Suprapubic skin (tissue), 4 donors: ENCODE measurements around the gene EME2. TPM values are rescaled to one million over a fixed set of nuclear protein-coding genes. Genes with fewer than 3 reads are reported as not detected.
A peak's percentile ranks its signal among the peaks of the same experiment; 100 is the strongest.

Experiments
- DNase-seq, 2 donors: peaks; one replicate each; pipeline ENCODE4 v3.0.0-alpha.2; 2019; ENCODE audit warnings: low spot score in 2 of 2
- H3K27ac ChIP-seq: fragments of 200-600 bp; sonication (generic); one replicate; pipeline ENCODE4 v1.5.1; 2019
- H3K27me3 ChIP-seq: fragments of 200-600 bp; sonication (generic); one replicate; pipeline ENCODE4 v1.5.1; 2019
- H3K36me3 ChIP-seq: fragments of 200-600 bp; sonication (generic); one replicate; pipeline ENCODE4 v1.5.1; 2019
- H3K4me1 ChIP-seq: fragments of 200-600 bp; sonication (generic); one replicate; pipeline ENCODE4 v1.5.1; 2019
- H3K4me3 ChIP-seq: fragments of 200-600 bp; sonication (generic); one replicate; pipeline ENCODE4 v1.5.1; 2019; ENCODE audit warnings: mild to moderate bottlenecking
- H3K9me3 ChIP-seq: fragments of 200-600 bp; sonication (generic); one replicate; pipeline ENCODE4 v1.5.1; 2019
- EP300 ChIP-seq: sonication (generic); formaldehyde crosslinking; IDR thresholded peaks from one replicate; pipeline ENCODE4 v1.6.1; 2017; ENCODE audit warnings: antibody characterized with exemption
- POLR2A ChIP-seq, 2 donors: fragments of 450-650 bp; IDR thresholded peaks; one replicate each; pipeline ENCODE4 v1.6.1; 2017; ENCODE audit warnings: antibody characterized with exemption in 2 of 2, mild to moderate bottlenecking in 2 of 2, moderate library complexity in 2 of 2
- POLR2AphosphoS5 ChIP-seq, 3 donors: sonication (generic); formaldehyde crosslinking; IDR thresholded peaks; one replicate each; pipeline ENCODE4 v1.6.1; 2017; ENCODE audit warnings: antibody characterized with exemption in 3 of 3
- WGBS: methylation state at CpG from one replicate; pipeline ENCODE4 v1.1.5; 2018; 5-methylcytosine and 5-hydroxymethylcytosine counted together
- total RNA-seq, 4 donors: library from RNA; depleted of rRNA; stranded (reverse); fragments of >200 nt; gene quantifications; one replicate each; pipeline ENCODE4 v1.1.0, GENCODE V29; 2016
- TF ChIP-seq, protein P1 (sequence below), 2 donors: fragments of 200-600 bp in 1 of 2; fragments of 450-650 bp in 1 of 2; sonication (generic) in 1 of 2; IDR thresholded peaks; one replicate each; pipeline ENCODE4 v1.5.1; 2016 to 2019; ENCODE audit warnings: antibody characterized with exemption in 2 of 2, mild to moderate bottlenecking in 1 of 2, moderate library complexity in 1 of 2

Gene EME2, protein sequence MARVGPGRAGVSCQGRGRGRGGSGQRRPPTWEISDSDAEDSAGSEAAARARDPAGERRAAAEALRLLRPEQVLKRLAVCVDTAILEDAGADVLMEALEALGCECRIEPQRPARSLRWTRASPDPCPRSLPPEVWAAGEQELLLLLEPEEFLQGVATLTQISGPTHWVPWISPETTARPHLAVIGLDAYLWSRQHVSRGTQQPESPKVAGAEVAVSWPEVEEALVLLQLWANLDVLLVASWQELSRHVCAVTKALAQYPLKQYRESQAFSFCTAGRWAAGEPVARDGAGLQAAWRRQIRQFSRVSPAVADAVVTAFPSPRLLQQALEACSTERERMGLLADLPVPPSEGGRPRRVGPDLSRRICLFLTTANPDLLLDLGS
- total RNA-seq, result 10 to 100 TPM in 2 of 4 donors, 1 to 10 TPM in 2; 9.8 to 26.3 (median 15.1) TPM

DNA sequence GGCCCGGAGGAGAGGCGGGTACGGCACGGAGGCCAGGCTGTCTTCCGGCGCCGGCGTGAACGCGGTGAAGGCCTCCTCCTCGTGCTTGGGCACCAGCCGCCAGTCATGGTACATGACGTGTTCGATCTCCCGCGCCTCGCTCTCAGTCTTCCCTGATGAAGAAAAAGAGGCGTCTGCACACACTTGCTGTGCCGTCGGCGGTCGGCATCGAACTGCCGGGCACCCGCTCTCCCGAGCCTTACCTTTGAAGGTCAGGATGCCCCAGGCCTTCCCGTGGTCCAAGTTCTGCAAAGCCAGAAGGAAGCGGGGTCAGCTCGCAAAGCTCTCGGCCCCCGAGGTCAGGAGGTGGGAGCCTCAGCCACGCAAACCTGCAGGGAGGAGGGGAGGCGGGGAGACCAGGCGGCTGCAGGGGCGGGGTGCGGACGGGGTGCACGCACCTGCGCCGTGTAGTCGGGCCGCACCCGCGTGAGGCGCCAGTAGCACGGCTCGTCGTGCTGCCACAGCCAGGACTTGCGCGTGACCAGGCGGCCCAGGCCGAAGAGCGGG, at the start of gene EME2:
EME2 (plus strand) TSS at position 449 of the 546 bp plus-strand sequence. CDS start 418 bp downstream, outside the sequence.
- H3K4me3 ChIP-seq, result peak within 1 kb of the TSS; percentile 92
- whole genome bisulfite sequencing, result no CpG with 5 or more reads among the region's 53 CpGs
- peaks cover 37% of the 10 kb centered on the region for H3K36me3 ChIP-seq
- H3K27ac ChIP-seq, result peak within 1 kb of the TSS; percentile 94
- H3K9me3 ChIP-seq, result no peaks in the 10 kb centered on the region
- no peaks in the 10 kb centered on the region for H3K27me3 ChIP-seq
- no peak for DNase-seq
- H3K4me1 ChIP-seq, result peaks cover 47% of the 10 kb centered on the region
- TF ChIP-seq POLR2AphosphoS5 (IDR thresholded peaks at IDR 0.05) (no peak), POLR2A (IDR thresholded peaks at IDR 0.05) (no peak), EP300 (no peak)
- TF ChIP-seq, protein P1, sequence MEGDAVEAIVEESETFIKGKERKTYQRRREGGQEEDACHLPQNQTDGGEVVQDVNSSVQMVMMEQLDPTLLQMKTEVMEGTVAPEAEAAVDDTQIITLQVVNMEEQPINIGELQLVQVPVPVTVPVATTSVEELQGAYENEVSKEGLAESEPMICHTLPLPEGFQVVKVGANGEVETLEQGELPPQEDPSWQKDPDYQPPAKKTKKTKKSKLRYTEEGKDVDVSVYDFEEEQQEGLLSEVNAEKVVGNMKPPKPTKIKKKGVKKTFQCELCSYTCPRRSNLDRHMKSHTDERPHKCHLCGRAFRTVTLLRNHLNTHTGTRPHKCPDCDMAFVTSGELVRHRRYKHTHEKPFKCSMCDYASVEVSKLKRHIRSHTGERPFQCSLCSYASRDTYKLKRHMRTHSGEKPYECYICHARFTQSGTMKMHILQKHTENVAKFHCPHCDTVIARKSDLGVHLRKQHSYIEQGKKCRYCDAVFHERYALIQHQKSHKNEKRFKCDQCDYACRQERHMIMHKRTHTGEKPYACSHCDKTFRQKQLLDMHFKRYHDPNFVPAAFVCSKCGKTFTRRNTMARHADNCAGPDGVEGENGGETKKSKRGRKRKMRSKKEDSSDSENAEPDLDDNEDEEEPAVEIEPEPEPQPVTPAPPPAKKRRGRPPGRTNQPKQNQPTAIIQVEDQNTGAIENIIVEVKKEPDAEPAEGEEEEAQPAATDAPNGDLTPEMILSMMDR (IDR thresholded peaks at IDR 0.05), result no peak

DNA sequence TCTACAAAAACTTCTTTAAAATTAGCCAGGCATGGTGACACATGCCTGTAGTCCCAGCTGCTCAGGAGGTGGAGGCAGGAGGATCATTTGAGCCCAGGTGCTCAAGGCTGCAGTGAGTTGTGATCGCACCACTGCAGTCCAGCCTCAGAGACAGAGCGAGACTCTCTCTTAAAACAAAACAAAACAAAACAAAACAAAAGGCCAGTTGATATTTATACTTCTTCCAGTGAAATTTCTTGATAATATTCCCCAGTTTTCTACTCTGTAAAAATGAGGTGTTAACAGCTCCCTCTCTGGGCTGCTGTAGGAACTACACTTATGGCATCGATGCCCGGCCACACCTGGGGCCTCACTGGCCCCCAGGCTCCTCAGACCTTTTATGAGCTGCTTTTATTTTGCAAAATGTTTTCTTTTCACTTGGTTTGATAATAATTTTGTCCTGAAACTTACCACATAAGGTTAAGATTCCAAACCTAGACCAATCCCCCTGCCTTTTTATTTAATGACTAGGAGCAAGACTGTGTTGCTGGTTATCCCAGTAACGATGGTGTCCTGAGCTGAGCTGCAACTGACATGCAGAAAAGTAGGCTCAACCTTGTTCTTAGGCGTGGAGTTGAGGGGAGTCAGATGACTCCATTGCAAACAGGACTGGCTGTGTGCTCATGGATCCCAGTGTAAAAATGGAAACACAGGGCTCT, 49.0 kb upstream of the EME2 start:
- no peaks in the 10 kb centered on the region for H3K9me3 ChIP-seq
- H3K27me3 ChIP-seq, result no peaks in the 10 kb centered on the region
- DNase-seq, result no peak
- TF ChIP-seq EP300, result no peak
- TF ChIP-seq, protein P1 (IDR thresholded peaks at IDR 0.05), result peak; percentile 76 to 82
- no peak for TF ChIP-seq POLR2AphosphoS5 (IDR thresholded peaks at IDR 0.05)
- H3K27ac ChIP-seq, result peak overlapping the region; percentile 56
- WGBS, result 42% methylated on average over 6 of the region's 6 CpGs
- peaks cover 33% of the 10 kb centered on the region for H3K36me3 ChIP-seq
- no peak overlapping the region for H3K4me3 ChIP-seq
- peaks cover 32% of the 10 kb centered on the region for H3K4me1 ChIP-seq

DNA sequence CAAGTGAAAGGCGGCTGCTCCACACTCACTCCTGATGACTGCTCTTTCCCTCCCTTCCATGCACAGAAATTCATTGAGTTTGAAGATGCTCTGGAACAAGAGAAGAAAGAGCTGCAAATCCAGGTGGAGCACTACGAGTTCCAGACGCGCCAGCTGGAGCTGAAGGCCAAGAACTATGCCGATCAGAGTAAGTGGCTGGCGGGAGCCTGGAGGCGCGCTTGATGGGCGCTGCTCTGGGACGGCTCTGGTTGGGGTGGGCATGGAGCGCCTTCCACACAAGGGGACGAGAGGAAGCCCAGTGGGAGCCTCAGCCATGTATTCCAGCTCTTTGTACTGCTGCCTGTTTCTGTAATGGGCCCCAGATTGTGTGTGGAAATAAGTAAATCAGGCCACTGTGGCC, 48.1 kb upstream of the EME2 start:
- Histone ChIP-seq H3K4me1 (peaks cover 32% of the 10 kb centered on the region), H3K4me3 (no peak overlapping the region), H3K27me3 (no peaks in the 10 kb centered on the region), H3K36me3 (peaks cover 42% of the 10 kb centered on the region), H3K9me3 (no peaks in the 10 kb centered on the region), H3K27ac (no peak overlapping the region)
- WGBS, result 85% methylated on average over 11 of the region's 12 CpGs
- DNase-seq, result no peak
- TF ChIP-seq EP300 (no peak), POLR2A (IDR thresholded peaks at IDR 0.05) (no peak), POLR2AphosphoS5 (IDR thresholded peaks at IDR 0.05) (no peak)
- TF ChIP-seq, protein P1 (IDR thresholded peaks at IDR 0.05), result no peak

DNA sequence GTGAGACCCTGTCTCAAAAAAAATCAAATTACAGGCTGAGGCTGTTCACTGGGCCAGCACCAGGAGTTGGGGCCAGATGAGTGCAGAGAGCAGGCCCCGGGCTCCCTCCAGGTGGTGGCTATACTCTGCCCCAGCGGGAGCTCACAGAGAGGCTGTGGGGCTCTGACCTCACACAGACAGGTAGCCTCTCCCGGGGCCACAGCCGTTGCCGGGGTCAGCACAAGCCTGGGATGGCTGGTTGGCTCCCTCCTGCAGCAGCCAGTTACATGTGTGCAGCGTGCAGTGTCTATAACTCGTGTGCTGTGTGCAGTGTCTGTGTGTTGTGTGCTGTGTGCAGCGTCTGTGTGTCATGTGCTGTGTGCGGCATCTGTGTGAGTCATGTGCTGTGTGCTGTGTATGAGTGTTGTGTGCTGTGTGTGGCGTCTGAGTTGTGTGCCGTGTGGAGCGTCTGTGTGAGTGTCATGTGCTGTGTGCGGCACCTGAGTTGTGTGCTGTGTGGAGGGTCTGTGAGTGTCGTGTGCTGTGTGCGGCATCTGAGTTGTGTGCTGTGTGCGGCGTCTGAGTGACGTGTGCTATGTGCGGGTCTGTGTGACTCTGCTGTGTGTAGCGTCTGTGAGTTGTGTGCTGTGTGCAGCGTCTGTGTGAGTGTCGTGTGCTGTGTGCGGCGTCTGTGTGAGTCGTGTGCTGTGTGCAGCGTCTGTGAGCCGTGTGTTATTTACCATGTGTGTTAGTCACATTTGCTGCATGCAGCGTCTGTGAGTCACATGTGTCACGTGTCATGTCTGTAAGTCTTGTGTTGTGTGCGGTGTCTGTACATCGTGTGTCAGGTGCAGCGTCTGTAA, 45.7 kb upstream of the EME2 start:
- no peaks in the 10 kb centered on the region for H3K9me3 ChIP-seq
- H3K27me3 ChIP-seq, result no peaks in the 10 kb centered on the region
- peaks cover 51% of the 10 kb centered on the region for H3K36me3 ChIP-seq
- H3K4me3 ChIP-seq, result no peak overlapping the region
- TF ChIP-seq, protein P1 (IDR thresholded peaks at IDR 0.05), result no peak
- TF ChIP-seq EP300, result no peak
- no peak for TF ChIP-seq POLR2A (IDR thresholded peaks at IDR 0.05)
- no peak for TF ChIP-seq POLR2AphosphoS5 (IDR thresholded peaks at IDR 0.05)
- peaks cover 28% of the 10 kb centered on the region for H3K4me1 ChIP-seq
- 95% methylated on average over 27 of the region's 32 CpGs for WGBS
- no peak for DNase-seq
- H3K27ac ChIP-seq, result no peak overlapping the region
